Measurements from ENCODE around the gene CRCP.
A peak's percentile ranks its signal among the peaks of the same experiment; 100 is the strongest.

Gene CRCP

DNA sequence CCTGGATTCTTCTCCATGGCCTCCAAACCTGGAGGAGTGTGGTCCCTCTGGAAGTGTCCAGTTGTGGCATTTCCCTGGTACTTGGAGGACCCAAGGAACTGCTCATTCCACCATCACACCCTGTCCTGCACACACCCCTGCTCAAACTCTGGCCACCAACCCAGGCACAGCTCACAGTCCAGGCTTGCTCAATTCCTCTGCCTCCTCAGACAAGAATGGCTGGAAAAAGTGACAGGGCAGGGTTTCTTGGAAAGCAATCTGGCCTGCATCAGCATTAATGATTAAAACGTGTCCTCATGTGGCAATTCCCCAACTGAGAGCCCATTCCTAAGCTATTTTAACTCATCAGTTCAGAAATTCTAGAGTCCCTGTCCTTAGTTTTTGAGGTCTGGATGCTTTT, 73.3 kb downstream of the CRCP start:
- DNase-seq (ENCODE audit: low spot score), result no peak

DNA sequence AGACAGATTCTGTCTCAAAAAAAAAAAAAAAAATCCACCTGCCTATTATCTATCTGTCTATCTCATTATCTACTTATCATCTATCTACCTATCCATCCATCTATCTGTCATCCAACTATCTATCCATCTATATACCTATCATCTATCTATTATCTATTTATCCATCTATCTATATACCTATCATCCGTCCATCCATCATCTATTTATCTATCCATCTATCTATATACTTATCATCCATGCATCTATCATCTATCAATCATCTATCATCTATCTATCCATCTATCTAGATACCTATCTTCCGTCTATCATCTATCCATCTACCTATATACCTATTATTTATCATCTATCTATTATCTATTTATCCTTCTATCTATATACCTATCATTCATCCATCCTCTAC, 74.0 kb downstream of the CRCP start:
- no peak for DNase-seq (ENCODE audit: low spot score)

DNA sequence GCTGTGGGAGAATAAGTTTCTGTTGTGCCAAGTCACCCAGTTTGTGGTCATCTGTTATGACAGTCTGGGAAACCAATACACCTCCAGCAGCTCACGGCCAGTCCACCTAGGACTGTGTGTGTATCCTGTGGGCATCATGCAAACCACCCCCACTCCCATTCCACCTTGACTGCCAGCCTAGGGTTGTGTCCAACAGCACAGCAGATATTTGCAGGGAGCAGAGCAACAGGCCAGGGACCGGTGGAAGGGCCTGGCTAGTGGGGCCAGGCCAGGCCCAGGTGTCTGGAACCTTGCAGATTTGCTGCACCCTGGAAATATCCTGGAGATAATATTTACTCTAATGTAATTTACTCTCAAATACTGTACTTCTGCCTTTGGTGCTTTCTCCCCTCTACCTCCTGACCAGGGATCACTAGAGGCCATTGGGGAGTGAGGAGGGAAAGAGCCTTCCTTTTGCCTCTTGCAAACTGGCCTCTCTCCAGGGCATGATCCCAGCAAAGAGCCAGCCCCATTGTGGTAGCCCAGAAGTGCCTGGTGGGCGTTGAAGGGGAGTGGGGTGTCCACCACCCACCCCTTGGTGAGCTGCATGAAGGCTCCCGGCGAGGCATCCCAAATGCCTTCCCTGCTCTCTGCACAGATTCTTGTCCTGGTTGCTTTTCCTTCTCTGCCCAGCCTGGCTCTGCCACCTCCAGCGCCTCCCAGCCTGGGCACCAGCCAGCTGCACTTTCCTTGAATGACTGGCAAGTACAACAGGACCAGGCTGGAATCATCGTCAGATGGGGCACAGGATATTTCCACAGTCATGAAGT, 75.3 kb downstream of the CRCP start:
- DNase-seq (ENCODE audit: low spot score), result no peak

DNA sequence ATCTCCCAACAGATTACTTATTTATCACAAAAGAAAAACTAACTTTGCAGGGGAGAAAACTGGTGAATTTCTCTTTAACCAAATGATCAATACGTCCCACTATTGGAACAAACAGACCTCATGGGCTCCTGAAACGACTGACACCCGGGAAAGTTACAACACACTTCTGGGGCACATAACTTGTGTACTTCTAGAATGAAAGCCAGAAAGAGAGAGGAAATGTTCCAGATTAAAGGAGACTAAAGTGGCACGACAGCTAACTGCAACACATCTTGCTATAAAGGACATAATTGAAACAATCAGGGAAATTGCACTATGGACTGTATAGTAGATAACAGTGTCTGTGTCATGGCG, 75.8 kb downstream of the CRCP start:
- DNase-seq (ENCODE audit: low spot score), result no peak

DNA sequence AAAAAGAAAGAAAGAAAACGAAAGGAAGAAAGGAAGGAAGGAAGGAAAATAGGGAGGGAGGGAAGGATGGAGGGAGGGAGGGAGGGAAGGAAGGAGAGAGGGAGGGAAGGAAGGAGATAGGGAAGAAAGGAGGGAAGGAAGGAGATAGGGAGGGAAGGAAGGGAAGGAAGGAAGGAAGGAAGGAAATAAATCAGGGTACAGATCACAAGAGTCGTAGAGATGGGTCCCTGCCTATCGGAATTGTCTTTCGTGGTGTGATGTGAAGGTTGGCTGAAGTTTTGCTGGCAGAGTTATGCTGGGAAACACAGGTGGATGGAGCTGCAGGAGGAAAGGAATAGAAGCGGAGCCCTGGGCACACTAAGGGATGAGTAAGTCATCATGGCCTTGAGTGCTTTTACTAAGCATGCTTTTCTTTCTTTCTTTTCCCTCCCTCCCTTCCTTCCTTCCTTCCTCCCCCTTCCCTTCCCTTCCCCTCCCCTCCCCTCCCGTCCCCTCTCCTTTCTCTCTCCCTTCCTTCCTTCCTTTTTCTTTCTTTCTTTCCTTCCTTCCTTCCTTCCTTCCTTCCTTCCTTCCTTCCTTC, 78.6 kb downstream of the CRCP start:
- no peak for DNase-seq (ENCODE audit: low spot score)

DNA sequence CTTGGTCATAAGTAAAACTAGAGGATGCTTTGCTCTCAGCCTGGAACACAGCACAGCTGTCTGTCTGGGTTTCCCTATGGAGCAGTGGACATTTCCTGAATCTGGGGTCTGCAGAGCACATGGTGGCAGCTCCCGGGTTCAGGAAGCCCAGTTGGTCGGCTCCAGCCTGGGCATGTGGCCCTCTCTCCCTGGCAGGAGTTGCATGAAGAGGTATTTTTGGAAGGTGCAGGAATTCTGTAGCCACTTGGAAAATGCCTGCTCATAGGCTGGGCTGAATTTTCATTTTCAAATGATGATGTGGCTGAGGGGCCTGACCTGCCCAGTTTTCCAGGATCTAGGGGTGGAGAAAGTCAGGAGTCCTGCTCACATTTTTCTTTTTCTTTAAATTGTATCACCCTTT, 83.8 kb downstream of the CRCP start:
- DNase-seq (ENCODE audit: low spot score), result no peak

DNA sequence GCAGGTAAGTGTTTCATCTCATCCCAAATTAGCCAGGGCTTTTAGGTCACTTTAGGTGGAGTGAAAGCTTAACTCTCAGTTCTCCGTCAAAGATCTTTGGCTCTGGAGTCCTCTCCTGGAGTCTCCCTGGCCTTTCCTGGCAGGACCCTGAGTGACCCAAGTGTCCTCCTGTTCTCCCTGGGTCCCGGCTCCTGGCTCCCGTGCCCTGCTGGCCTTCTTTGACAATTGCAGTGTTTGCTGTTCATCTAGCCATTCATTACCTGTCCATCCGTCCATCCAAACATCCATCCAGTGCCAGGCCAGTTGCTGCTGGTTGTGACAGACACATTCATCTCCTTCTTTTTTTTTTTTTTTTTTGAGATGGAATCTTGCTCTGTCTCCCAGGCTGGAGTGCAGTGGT, 84.3 kb downstream of the CRCP start:
- DNase-seq (ENCODE audit: low spot score), result no peak

DNA sequence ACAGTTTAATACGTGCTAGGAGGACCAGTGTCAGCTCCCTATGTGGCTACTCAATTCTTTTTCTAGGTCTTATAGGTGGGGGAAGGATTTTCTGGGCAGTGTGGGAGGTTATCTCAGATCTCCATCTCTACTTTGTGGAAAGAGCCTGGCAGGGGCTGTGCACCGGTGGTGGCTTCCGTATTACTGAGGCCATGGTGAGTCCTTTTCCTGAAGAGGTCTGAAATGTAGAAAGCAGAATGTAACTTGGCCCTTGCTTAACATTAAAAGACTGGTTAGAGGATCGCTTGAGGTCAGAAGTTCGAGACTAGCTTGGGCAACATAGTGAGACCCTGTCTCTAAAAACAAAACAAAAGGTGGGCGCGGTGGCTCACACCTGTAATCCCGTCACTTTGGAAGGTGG, 87.8 kb downstream of the CRCP start:
- DNase-seq (ENCODE audit: low spot score), result peak; percentile 35

Data from SK-N-DZ (cell line).